CD1c-positive myeloid dendritic cell (primary cell): ENCODE results near the gene FAM184A.
"Not testable (repeated sequence)": the region's sequence is repeated elsewhere in the genome, so short reads cannot be mapped to it uniquely, and the experiment has no call there.

Source experiments
- DNase-seq: peaks from one replicate; pipeline ENCODE4 v3.0.0-alpha.2; 2016; ENCODE audit errors: extremely low spot score

The FAM184A gene, protein sequence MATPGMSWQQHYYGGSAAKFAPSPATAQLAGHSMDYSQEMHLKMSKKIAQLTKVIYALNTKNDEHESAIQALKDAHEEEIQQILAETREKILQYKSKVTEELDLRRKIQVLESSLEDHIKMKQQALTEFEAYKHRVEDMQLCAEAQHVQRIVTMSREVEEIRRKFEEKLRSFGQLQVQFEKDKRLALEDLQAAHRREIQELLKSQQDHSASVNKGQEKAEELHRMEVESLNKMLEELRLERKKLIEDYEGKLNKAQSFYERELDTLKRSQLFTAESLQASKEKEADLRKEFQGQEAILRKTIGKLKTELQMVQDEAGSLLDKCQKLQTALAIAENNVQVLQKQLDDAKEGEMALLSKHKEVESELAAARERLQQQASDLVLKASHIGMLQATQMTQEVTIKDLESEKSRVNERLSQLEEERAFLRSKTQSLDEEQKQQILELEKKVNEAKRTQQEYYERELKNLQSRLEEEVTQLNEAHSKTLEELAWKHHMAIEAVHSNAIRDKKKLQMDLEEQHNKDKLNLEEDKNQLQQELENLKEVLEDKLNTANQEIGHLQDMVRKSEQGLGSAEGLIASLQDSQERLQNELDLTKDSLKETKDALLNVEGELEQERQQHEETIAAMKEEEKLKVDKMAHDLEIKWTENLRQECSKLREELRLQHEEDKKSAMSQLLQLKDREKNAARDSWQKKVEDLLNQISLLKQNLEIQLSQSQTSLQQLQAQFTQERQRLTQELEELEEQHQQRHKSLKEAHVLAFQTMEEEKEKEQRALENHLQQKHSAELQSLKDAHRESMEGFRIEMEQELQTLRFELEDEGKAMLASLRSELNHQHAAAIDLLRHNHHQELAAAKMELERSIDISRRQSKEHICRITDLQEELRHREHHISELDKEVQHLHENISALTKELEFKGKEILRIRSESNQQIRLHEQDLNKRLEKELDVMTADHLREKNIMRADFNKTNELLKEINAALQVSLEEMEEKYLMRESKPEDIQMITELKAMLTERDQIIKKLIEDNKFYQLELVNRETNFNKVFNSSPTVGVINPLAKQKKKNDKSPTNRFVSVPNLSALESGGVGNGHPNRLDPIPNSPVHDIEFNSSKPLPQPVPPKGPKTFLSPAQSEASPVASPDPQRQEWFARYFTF

DNA sequence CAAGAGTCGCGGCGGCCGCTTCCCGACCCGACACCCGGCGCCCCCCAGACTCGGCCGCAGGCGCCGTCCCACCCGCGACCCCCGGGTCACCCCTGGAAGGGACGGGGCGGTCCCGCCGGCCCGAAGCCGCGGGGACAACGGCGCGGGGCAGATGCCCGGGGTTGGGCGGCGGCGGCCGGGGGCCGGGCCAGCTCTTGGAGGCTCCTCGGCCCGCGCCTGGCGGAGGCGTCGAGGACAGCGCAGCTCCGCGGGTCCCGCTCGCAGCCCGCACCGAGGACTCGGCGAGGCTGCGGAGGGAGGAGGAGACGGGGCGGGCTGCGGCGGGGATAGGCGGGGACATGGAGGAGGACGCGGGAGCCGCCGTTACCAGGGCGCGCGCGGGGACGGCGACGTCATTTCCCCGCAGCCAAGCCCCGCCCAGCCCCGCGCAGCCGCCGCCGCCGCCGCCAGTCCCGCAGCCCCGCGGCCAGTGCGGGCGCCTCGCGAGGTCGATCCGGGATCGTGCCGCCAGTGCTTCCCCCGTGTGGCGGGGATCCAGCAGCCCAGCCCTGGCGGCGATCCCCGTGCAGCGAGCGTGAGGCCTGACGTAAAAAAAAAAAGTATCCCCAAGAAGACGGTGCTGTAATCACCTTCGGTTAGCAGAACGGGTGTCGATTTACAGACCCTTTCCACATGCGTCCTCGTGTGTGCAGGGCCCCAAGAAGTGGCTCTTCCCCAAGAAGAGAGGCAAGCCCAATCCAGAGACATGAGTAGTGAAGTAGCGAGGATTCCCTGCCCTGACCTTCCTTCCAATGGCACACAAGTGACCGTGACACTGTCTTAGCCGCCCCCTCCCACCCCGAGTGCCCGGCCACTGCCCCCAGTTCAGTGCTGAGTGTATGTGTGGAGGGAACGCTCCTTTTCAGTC lies at the start of gene FAM184A:
Gene FAM184A, minus strand, starts transcription at position 289 of the 907 bp plus-strand sequence. CDS start 365 bp downstream, outside the sequence.
- peak; percentile 69 for DNase-seq

DNA sequence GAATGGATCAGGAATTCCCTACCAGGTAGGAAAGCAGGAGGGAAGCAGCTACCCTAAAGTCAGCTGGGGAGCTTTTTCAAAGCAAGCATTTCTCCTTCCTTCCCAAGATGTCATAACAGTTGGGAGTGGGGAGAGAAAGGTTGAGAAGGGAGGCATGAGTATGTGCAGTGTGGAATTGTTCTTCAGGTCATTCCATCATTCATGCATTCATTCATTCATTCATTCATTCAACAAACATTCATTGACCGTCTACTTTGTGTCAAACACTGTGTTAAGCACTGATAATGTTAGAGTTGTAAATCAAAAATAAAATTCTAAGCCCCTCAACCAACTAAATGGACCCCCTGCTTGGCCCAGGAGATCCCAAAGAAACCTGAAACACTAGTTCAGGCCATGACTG lies 49.2 kb upstream of the FAM184A start:
- DNase-seq, result no peak

DNA sequence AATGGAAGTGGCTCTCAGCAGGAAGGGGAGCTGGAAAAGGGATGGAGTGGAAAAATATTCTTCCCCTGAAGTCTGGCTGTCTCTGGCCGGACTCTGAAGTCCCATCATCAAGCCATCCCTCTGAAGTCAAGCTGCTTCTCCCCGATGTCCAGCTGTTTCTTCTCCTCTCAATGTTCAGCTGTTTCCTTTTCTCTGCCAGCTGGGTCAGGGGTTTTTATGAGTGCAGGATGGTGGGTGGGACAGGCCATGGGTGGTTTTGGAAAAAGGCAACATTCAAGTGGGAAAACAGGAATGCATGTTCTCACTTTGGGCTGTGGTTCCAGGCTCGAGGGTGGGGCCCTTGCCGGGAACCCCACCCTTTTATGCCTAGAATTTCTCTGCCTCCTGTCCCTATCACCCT lies 48.4 kb upstream of the FAM184A start:
- DNase-seq, result no peak

DNA sequence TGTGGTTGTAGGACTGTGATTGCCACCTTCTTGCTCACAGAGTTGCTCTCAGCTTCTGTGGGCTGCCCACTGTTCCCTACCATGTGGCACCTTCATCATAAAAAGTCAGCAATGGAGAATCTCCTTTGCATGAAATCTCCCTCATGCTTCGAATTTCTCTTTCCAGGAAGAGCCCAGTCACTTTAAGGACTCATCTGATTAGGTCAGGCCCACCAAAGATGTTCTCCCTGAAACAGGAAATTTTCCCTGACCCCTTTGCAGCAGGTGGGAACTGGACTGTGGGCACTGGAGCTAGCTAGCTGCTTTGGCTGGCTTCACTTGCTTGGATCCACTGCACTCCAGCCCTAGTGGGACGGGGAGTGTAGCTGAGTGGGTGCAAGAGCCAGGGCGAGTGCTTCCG lies 47.7 kb upstream of the FAM184A start:
- no peak for DNase-seq

DNA sequence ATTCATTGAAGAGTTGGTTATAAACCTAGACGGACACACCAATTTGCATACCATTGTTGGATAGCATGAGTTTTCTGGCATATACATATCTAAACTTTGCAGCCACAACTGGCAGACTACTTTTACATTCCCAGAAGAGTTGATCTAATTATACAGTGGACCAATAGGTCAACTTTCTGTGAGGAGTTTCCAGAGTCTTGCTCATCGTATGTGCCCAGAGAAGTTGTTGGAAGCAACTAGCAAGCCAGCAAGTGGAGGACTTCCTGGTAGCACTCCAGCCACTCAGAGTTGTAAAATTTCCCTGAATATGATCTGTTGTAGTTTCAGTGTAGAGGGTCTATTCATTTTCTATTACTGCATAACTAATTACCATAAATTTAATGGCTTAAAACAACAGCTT lies 47.1 kb upstream of the FAM184A start:
- DNase-seq, result no peak

DNA sequence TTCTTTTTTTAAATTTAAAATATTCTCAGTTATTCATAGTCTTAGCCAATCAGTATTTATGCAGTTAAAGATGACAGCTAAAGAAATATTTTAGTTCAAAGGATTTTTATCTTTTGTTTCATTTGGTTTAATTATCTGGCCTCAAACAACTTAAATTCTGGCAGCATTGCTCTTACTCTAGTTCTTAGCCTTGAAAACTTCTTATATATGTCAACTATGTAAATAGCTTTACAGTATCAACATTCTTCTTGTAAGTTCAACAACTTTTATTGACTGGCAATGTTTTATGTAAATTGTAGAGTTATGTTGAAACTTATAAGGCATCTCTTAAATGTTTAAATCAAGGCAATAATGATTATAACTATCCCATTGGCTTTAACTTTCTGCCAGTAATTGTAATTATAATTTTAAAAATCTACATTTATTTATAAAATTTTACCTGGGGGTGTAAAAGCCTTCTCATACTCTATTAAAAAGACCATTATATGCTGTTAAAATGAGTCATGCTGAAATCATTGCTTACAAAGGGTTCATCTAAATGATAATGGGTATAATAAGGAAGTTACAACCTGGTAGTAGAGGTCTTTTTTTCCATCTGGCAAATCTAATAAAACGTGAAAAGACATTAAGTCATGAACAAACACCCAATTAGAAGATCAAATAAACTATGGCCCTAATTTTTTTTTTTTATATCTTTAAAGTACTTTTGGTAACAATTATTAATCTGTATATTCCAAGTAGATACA lies 45.8 kb upstream of the FAM184A start:
- DNase-seq, result no peak

DNA sequence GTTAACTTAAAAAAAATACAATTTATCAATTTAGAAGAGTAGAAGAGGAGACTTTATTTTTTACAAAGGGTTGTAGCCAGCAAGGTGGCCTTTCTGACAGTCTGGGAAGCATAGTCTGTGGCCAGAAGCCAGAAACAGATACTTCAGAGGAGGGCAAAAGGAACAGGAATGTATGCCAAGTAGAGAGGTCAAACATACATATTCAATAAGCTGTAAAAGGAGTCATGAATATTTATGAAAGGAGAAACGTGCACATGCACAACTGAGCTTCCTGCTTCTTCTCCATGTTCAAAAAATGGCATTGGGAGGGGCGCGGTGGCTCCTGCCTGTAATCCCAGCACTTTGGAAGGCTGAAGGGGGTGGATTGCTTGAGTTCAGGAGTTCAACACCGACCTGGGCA lies 43.9 kb upstream of the FAM184A start:
- no peak for DNase-seq

DNA sequence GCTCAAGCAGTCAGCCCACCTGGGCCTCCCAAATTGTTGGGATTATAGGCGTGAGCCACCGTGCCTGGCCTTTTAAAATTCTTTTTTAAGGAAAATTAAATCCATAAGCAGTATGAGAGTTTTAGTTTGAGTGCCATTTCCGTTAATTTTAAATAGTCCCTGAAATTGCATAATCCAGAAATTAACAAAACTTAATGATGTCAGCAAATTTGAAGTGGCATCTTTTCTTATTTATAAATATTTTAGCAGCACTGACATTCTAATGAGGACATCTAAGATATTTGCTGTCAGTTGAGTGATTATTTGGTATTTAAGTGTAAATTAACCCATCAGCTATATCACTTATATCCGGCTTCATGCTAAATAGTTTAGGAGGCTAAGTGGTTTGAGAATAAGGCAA lies 42.9 kb upstream of the FAM184A start:
- DNase-seq, result no peak

DNA sequence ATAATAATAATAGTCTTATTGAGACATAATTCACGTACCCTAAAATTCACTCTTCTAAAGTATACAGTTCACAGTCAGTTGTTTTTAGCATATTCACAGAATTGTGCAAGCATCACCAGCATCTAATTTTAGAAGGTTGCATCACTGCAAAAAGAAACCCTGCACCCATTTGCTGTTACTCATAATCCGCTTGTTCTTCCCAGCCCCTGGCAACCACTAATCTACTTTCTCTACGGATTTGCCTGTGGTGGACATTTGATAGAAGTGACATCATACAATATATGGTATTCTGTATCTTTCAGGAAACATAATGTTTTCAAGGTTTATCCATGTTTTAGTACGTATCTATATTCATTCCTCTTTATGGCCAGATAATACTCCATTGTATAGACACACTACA lies 41.5 kb upstream of the FAM184A start:
- DNase-seq, result peak; percentile 59

DNA sequence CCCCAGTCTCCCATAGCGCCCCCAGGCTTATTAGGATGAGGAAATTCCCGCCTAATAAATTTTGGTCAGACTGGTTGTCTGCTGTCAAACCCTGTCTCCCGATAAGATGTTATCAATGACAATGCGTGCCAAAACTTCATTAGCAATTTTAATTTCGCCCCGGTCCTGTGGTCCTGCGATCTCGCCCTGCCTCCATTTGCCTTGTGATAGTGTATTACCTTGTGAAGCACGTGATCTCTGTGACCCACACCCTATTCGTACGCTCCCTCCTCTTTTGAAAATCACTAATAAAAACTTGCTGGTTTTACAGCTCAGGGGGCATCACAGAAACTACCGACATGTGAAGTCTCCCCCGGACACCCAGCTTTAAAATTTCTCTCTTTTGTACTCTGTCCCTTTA lies 40.6 kb upstream of the FAM184A start:
- not testable (repeated sequence) for DNase-seq

DNA sequence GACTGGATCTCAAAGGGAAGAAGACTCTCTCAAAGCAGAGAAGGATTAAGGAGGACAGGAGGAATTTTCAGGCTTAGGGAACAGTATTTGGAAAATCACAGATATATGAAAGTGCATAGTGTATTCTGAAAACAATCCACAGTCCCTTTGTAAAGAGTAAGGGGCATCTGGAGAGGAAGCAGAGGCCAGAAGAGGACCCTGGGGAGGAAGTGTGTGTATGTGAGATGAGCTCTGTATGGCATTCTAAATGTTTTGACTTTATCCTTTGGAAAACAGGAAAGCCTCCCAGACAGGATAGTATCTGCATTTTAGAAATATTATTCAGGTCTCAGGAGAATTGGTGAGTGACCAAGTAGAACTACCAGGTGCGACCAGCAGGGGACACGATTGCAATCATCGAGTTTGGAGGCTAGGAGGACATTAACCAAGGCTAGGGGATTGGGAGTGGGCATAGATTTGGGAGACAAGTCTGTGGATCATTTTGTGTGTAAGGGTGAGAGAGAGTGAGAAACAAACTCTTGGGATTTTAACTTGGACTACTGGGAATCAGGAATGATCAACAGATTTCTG lies 38.3 kb upstream of the FAM184A start:
- no peak for DNase-seq

DNA sequence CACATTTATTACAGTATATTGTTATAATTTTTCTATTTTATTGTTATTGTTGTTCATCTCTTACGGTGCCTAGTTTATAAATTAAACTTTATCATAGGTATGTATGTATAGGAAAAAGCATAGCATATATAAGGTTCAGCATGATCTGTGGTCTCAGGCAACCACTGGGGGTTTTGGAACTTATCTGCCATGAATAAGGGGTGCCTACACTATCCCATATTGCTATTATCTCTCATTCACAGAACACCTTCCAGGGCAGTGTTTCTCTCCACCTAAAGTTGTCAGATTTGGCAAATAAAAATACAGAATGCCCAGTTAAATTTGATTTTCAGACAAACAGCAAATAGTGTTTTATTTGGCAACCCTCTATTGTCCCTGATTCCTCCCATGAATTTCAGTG lies 35.5 kb upstream of the FAM184A start:
- DNase-seq, result no peak

DNA sequence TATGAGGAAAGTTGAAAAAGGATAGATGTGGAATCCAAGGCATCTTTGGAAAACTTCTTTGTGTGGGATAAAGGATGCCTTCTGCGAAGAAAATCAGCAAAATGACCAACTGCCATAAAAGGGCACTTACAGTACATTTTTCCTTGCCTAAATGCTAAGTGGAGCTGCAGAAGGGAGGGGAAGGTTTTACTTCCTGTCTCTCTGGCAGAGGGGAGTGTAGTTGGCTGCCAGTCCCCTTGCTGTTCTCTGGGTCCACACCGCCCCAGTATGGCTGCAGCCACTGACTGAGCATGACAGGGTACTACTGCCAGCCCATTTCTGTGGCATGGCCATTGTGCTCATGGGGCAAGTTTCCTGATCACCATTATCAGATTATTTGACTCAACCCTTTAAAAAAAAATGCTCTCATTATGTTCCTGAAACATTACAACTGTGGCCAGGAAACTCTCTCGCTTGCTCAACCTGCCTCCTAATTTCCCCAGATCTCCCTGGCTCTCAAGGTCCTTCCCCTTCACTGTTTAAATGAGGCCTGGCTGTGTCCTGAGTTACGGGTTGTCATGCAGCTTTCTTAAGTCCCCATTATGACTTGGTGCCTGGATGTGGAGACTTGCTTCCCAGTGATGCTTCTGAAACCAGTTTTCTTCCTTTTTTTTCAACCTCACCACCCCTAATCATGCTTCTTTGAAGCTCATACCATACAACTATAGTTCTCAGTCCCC lies 34.5 kb upstream of the FAM184A start:
- DNase-seq, result peak; percentile 66

DNA sequence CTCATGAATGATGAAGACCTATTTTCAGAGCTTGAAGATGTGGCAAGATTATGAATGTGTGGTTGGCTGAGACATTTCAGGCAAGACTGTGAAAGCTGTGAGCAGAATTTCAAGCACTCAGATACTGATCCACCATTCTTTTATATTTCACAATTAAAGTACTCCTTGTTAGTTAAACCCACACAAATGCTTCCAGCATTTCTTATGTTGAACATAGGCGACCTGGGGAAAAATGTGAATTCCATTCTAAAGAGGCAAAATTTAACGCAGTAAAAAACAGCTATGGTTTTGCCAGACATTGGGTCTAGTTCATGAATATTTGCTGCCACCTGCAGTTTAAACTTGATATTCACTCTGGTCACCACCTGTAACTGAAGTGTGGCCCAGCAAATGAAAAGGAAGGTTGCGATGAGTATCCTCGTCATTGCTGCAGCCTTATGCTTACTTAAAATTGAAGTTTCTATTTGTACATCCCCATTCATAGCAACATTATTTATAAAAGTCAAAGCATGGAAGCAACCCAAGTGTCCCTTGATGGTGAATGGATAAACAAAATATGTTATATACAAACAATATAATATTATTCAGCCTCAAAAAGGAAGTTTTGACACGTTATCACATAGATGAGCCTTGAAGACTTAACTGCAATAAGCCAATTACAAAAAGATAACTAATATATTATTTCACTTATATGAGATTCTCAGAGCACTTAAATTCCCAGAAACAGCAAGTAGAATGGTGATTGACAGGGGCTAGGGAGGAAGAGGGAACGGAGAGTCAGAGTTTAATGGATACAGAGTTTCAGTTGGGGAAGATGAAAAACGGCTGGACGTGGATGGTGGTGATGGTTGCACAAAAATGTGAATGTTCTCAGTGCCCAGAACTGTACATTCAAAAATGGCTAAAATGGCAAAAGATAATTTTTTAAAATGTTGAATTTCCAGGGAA lies 32.4 kb upstream of the FAM184A start:
- peak; percentile 71 for DNase-seq

DNA sequence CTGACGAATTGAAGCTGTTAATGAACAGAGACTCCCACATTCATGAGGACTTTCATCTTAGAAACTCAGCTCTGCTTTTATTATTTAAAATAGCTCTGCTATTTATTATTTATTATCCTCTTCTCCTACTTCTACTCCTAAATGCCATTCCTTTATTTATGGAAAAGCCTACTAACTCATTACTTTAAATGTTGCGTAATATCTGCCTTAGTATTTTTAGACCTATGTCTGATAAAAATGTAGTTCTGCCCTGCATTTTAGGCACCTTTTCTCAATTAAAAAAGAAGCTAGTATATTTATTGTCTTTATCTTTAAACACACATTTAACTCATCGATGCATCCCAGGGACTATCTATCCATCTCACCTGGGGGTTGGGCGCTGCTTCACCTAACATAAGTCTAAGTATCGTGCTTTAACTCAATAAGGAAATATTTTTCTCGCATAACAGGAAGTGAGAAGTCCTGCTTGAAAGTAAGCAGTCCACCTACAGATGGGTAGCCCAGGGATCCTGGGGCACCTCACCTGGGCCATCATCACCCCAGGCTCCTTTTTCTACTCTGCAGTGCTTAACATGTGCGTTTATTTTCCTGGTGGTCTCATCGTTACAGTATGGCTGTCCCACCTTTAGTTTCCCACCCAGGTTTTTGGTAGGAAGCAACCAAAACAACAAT lies 31.3 kb upstream of the FAM184A start:
- no peak for DNase-seq

DNA sequence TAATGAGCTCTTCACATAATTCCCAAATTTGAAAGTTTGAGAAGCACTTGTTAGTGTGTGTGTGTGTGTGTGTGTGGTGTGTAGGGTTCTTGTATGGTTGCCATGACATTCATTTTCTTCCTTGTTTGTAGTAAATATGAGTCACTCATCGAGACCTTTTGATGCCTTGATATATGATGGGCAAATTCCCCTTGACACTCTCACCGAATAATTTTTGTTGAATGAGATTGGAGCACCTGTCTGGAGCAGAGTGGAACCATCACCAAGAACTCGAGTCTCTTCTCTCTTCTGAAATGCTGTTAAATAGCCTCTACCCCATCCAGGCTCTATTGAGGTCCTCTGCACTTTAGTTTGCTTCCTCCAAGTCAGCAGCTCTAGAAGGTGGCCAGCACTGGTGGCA lies 29.6 kb upstream of the FAM184A start:
- DNase-seq, result no peak

DNA sequence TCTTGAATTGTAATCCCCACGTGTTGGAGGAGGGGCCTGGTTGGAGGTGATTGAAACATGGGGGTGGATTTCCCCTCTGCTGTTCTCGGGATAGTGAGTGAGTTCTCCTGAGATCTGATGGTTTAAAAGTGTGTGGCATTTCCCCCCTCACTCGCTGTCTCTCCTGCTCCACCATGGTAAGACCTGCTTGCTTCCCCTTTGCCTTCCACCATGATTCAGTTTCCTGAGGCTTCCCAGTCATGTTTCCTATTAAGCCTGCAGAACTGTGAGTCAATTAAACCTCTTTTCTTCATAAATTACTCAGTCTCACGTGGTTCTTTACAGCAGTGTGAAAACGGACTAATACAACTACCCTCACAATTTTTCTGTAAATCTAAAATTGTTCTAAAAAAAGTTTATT lies 26.8 kb upstream of the FAM184A start:
- DNase-seq, result peak; percentile 15

DNA sequence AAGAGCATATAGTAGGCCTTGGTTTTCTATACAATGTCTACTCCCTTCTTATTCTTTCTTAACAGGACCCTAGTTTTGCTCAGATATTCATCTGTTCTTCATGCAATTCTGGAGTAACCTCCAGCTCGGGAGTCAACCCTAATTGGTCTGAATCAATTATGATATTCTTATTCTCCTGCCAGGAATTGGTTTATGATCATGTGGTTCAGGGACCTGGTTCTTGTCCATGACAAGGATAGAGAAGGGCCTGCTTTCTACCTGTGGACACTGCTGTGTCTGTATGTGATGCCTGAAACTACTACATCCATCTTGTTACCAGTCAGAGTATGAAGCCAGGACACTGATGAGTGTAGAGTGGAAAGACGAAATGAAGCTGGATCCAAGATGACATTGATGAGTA lies 24.4 kb upstream of the FAM184A start:
- DNase-seq, result no peak
